Lung microvascular endothelial cell (primary cell): ENCODE measurements around the gene C11orf21. TPM values are rescaled to one million over a fixed set of nuclear protein-coding genes. Genes with fewer than 3 reads are reported as not detected.
"Not testable (repeated sequence)": the region's sequence is repeated elsewhere in the genome, so short reads cannot be mapped to it uniquely, and the experiment has no call there.

Source experiments
- DNase-seq, 2 donors: peaks; one replicate each; pipeline versions ENCODE4 v3.0.0 to v3.0.0-alpha.2; 2010; ENCODE audit warnings: low read depth in 2 of 2
- total RNA-seq: library from RNA; depleted of rRNA; stranded (reverse); fragments of >200 nt; gene quantifications from 2 replicates; pipeline ENCODE4 v1.2.1, GENCODE V29; 2014

The C11orf21 gene
- total RNA-seq, result not detected in 2 replicates

- no peak for DNase-seq
Observed at GRCh38 chr11:2301631-2302305, at the start of gene C11orf21, which contains the start of gene TSPAN32. C11orf21 (minus strand) TSS chr11:2301918; CDS start chr11:2301808, 110 bp downstream. TSPAN32 (plus strand) TSS chr11:2302013; CDS start chr11:2302150, 137 bp downstream.

DNA sequence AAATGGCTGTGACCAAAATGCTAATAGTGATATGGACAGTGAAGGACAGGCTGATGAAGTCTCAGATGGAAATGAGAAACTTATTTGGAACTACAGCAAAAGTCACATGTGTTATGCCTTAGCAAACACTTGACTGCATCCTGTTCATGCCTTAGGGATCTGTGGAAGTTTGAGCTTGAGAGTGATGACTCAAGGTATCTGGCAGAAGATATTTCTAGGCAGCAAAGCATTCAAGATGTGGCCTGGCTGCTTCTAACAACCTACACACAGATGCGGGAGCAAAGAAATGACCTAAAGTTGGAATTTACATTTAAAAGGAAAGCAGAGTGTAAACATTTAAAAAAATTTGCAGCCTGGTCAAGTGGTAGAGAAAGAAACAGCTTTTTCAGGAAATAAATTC, 47.3 kb upstream of the C11orf21 start:
- no peak for DNase-seq

DNA sequence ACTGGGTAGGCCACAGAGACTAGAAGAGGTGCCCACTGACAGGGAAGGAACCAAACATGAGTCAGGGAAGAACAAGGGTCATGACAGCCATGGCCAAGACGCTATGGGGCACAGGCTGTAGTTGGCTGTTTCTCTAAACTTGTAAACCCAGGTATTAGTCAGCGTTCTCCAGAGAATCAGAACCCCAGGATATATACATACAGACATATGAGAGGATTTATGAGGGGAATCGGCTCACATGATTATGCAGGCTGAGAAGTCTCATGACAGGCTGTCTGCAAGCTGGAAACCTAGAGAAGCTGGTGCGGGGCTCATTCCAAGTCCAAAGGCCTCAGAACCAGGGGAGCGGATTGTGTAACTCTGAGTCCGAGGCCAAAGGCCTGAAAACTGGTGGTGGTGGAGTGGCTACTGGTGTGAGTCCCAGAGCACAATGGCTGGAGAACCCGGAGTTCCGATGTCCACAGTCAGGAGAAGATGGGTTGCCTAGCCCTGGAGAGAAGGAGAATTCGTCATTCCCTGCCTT, 45.7 kb upstream of the C11orf21 start:
- DNase-seq, result no peak

DNA sequence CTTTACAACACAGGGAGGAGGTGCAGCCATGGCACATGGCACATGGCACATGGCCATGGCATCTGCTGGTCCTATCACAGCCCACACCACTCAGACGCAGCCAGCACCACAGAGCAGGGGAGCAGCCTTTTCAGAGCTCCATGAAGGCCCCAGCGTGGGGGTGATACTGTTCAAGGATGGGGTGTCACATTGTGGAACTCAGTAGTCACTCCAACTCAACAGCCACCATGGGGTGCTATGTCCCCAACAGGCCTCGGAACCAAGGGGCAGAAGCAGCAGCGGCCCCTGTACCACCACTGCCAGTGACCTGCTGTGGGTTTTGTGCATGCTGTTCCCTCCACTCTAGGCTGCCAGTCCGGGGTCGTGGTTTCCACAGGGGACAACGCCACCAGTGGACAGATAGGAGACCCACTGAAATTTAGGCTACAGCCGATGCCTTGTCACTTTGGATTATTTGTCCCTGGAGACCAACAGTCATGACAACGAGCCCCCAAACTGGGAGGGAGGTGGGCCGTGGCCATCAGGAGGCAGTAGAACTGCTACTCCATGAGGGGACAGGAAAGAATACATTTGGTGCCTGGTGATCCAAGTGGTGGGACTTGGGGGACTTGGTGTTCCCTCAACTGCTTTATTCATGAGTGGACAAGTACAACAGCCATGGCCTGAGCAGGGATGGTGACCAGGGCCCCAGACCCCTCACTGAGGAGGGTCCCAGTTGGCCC, 45.0 kb upstream of the C11orf21 start:
- DNase-seq, result no peak

DNA sequence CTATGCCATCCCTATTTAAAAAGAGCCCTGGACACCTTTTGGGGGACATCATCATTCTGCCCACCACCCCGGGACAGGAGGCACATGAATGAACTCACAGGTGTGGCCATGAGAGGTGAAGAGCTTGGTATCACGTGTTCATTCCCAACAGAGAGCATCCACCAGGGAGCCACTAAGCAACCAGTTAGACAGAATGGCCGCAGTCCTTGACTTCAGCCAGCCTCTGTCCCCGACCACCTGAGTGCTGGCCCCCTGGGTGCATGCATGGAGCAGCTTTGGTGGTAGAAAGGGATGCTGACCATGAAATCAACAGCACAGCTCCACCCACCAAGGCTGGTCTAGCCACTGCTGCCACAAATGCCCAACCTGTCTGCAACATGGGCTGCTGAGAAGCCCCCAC, 44.3 kb upstream of the C11orf21 start:
- DNase-seq, result no peak

DNA sequence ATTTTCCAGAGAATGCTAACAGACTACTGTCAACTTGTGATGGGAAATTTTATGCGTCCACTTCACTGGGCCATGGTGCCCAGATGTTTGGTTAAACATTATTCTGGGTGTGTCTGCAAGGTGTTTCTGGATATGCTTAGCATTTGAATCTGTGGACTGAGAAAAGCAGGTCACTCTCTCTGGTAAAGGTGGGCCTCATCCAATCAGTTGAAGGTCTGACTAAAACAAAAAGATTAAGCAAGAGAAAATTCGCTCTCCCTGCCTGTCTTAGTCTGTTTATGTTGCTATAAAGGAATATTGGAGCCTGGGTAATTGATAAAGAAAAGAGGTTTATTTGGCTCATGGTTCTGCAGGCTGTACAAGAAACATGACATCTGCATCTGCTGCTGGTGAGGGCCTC, 43.3 kb upstream of the C11orf21 start:
- DNase-seq, result no peak

DNA sequence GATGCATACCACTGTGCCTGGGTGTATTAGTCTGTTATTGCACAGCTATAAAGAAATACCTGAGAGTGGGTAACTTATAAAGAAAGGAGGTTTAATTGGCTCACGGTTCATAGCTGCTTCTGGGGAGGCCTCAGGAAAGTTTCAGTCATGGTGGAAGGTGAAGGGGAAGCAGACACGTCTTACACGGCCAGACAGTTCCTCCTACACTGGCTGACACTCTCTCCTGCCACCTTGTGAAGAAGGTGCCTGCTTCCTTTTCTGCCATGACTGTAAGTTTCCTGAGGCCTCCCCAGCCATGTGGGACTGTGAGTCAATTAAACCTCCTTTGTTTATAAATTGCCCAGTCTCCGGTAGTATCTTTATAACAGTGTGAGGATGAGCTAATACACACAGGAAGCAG, 41.8 kb upstream of the C11orf21 start:
- no peak for DNase-seq

DNA sequence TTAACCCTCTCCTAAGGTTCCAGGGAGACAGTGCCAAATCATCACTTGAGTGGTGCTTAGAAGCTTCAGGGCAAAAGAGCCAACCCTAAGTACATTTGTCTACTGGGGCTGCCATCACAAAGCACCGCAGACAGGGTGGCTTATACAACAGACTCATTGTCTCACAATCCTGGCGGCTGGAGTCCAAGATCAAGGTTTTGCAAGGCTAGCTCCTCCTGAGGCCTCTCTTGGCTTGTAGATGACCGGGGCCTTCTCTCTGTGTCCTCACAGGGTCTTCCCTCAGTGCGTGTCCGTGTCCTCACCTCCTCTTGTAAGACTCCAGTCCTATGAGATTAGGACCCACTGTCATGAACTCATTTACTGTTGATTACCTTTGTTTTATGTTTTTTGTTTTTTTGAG, 41.3 kb upstream of the C11orf21 start:
- no peak for DNase-seq

GRCh38 chr11:2342557-2342956, 40.8 kb upstream of the C11orf21 start:
- DNase-seq, result no peak

DNA sequence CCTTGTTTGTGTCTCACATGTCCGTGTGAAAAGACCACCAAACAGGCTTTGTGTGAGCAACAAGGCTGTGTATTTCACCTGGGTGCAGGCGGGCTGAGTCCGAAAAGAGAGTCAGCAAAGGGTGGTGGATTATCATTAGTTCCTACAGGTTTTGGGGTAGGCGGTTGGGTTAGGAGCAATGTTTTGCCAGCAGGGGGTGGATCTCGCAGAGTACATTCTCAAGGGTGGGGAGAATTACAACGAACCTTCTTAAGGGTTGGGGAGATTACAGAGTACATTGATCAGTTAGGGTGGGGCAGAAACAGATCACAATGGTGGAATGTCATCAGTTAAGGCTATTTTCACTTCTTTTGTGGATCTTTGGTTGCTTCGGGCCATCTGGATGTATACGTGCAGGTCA, 37.0 kb upstream of the C11orf21 start:
- DNase-seq, result not testable (repeated sequence)

GRCh38 chr11:2335286-2335685, 33.6 kb upstream of the C11orf21 start:
- DNase-seq, result not testable (repeated sequence)

GRCh38 chr11:2333486-2334205, 31.9 kb upstream of the C11orf21 start:
- DNase-seq, result not testable (repeated sequence)

- not testable (repeated sequence) for DNase-seq
Observed at GRCh38 chr11:2332569-2332968, 30.9 kb upstream of the C11orf21 start.

GRCh38 chr11:2331404-2331803, 29.7 kb upstream of the C11orf21 start:
- DNase-seq, result no peak

DNA sequence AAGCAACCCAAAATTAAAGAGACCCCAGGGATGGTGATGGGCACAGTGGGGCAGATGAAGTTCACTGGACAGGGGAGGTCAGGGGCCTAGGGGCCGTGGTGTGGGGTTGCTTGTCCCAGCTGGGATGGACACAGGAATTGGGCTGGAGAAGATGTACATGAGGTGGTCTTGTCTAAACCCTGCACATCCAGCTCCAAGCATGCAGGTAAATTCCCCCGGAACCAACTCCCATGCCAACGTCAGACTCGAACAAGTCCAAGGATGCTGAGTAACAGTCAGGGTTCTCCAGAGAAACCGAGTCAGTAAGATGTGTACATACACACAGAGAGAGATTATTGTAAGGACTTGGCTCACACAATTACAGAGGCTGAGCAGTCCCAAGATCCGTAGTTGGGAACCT, 29.0 kb upstream of the C11orf21 start:
- DNase-seq, result no peak

- DNase-seq, result no peak
Observed at GRCh38 chr11:2329551-2329950, 27.8 kb upstream of the C11orf21 start.

DNA sequence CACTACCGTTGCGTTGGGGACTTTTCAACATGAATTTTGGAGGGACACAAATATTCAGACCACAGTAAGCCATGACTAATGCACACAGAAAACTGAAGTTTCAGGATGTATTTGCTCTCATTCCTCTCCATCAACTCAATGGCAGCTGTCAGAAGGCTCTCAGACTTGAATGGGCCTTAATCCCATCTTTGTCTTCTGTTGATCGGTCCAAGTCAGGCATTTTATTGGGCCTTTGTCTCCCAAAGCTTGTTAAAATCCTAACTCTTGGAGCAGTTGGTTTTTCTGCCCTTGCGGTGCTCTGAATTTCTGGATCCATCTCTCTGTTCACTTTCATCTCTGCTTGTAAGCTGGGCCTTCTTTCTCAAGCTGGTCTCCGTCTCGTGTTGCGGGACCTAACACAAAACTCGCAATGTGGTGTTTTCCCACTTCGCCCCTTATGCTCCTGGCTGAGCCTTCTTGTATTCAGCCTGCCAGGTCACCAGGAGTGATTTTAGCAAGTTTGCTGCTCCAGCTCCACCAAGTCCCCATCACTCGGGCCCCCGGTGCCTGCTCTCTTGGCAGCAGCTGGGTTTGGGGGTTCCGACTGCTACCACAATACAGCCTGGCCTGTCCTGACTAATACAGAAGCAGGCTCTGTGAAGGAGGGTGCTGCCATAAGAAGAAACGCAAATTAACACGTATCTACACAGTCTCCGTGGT, 27.1 kb upstream of the C11orf21 start:
- DNase-seq, result no peak

GRCh38 chr11:2328021-2328420, 26.3 kb upstream of the C11orf21 start:
- no peak for DNase-seq

- DNase-seq, result no peak
Observed at GRCh38 chr11:2327032-2327431, 25.3 kb upstream of the C11orf21 start.

GRCh38 chr11:2325719-2326118, 24.0 kb upstream of the C11orf21 start:
- DNase-seq, result no peak

- no peak for DNase-seq
Observed at GRCh38 chr11:2325123-2325522, 23.4 kb upstream of the C11orf21 start.

DNA sequence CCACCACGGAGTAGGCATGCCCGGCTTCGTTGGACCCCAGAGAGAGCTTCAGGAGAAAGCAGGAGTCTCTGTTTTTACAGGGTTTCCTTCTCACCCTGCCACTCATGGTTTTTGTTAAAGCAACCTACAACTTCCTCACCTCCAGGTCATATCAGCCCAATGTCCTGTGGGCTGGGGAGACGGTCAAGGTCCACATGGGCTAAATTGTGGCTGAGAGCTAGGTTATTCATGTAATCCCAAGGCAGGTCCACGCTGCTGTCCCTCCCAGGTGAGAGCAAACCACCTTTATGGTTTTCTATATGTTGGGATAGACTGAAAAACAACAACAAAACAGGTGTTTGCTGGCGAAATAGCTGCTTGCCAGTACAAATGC, 19.6 kb upstream of the C11orf21 start:
- DNase-seq, result no peak
